ENCODE data around the gene ANKH. TPM values are rescaled to one million over a fixed set of nuclear protein-coding genes. Genes with fewer than 3 reads are reported as not detected.

ANKH gene
- total and polyA plus RNA-seq, 2 of the 13 experiments (the other 11 are each of a cell fraction or from before 2014, with no cell fraction given), result 25.0 to 36.0 TPM

DNA sequence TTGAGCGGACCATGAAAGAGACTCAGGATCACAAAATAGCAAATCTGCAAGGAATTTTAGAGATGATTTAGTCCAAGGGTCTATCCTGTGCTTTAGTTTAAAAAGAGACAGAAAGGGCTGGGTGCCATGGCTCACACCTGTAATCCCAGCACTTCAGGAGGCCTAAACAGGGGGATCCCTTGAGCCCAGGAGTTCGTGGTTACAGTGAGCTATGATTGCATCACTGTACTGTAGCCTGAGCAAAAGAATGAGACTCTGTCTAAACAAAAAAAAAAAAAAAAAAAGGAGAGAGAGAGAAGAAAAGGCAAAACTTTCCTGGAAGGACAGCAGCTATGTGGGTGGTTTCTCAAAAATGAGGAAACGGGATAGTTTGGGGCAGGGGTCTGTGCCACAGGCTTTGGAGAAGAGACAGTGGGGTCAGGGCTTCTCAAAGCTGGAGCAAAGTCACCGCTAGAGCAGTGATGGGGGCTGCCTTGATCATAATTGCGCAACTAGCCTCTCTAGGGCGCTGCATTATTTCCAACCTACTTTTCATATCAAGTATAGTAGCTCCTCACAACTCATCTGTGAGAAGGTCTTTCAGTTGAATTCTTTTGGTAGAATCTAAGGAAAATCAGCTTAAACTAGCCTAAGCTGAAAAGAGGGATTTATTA is 8.5 kb upstream of the ANKH start (continued):
- TF ChIP-seq ZBTB33 (CRISPR knock-in tag; IDR thresholded peaks at IDR 0.05), result peak; percentile 52; the same call in 1 of the 2 replicates
- no peak for TF ChIP-seq ZC3H13 (CRISPR knock-in tag; IDR thresholded peaks at IDR 0.05)
- TF ChIP-seq CREB1 (IDR thresholded peaks at IDR 0.05), result no peak
- no peak for TF ChIP-seq CREB1 (CRISPR knock-in tag; IDR thresholded peaks at IDR 0.05)
- no peak for TF ChIP-seq ZNF660 (CRISPR knock-in tag; IDR thresholded peaks at IDR 0.05; ENCODE audit: borderline replicate concordance, low read depth)
- 0 out of 2 replicates have a peak, but pooled peaks have one; percentile 18 for TF ChIP-seq ERF (CRISPR knock-in tag; IDR thresholded peaks at IDR 0.05)
- no peak for TF ChIP-seq AFF4 (CRISPR knock-in tag; IDR thresholded peaks at IDR 0.05)
- no peak for TF ChIP-seq ZNF468 (CRISPR knock-in tag; IDR thresholded peaks at IDR 0.05)
- no peak for TF ChIP-seq NR3C1 (CRISPR knock-in tag; IDR thresholded peaks at IDR 0.05)
- no peak for TF ChIP-seq BRCA1 (CRISPR knock-in tag; IDR thresholded peaks at IDR 0.05)
- no peak for TF ChIP-seq ZNF331 (CRISPR knock-in tag; IDR thresholded peaks at IDR 0.05)
- no peak; the same call in 1 of the 2 replicates for TF ChIP-seq RARA (CRISPR knock-in tag; IDR thresholded peaks at IDR 0.05)
- TF ChIP-seq ZNF512 (CRISPR knock-in tag; IDR thresholded peaks at IDR 0.05), result no peak
- no peak for TF ChIP-seq RELA (CRISPR knock-in tag; IDR thresholded peaks at IDR 0.05)
- TF ChIP-seq, protein P1, sequence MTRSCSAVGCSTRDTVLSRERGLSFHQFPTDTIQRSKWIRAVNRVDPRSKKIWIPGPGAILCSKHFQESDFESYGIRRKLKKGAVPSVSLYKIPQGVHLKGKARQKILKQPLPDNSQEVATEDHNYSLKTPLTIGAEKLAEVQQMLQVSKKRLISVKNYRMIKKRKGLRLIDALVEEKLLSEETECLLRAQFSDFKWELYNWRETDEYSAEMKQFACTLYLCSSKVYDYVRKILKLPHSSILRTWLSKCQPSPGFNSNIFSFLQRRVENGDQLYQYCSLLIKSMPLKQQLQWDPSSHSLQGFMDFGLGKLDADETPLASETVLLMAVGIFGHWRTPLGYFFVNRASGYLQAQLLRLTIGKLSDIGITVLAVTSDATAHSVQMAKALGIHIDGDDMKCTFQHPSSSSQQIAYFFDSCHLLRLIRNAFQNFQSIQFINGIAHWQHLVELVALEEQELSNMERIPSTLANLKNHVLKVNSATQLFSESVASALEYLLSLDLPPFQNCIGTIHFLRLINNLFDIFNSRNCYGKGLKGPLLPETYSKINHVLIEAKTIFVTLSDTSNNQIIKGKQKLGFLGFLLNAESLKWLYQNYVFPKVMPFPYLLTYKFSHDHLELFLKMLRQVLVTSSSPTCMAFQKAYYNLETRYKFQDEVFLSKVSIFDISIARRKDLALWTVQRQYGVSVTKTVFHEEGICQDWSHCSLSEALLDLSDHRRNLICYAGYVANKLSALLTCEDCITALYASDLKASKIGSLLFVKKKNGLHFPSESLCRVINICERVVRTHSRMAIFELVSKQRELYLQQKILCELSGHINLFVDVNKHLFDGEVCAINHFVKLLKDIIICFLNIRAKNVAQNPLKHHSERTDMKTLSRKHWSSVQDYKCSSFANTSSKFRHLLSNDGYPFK (CRISPR knock-in tag; IDR thresholded peaks at IDR 0.05; ENCODE audit: borderline replicate concordance), result no peak
- TF ChIP-seq NR2F6 (IDR thresholded peaks at IDR 0.05), result no peak
- TF ChIP-seq NR2F6 (CRISPR knock-in tag; IDR thresholded peaks at IDR 0.05), result 0 out of 2 replicates have a peak, but pooled peaks have one; percentile 7
- TF ChIP-seq ZNF614 (CRISPR knock-in tag; IDR thresholded peaks at IDR 0.05; ENCODE audit: borderline replicate concordance), result no peak
- TF ChIP-seq FOXA1 (IDR thresholded peaks at IDR 0.05), result no peak
- TF ChIP-seq FOXA1 (CRISPR knock-in tag; IDR thresholded peaks at IDR 0.05), result no peak
